ENCODE data around the gene MBOAT7.
A peak's percentile ranks its signal among the peaks of the same experiment; 100 is the strongest.
"Not testable (repeated sequence)": the region's sequence is repeated elsewhere in the genome, so short reads cannot be mapped to it uniquely, and the experiment has no call there.

MBOAT7 gene, protein sequence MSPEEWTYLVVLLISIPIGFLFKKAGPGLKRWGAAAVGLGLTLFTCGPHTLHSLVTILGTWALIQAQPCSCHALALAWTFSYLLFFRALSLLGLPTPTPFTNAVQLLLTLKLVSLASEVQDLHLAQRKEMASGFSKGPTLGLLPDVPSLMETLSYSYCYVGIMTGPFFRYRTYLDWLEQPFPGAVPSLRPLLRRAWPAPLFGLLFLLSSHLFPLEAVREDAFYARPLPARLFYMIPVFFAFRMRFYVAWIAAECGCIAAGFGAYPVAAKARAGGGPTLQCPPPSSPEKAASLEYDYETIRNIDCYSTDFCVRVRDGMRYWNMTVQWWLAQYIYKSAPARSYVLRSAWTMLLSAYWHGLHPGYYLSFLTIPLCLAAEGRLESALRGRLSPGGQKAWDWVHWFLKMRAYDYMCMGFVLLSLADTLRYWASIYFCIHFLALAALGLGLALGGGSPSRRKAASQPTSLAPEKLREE

GRCh38 chr19:54189145-54189734, at the start of gene MBOAT7:
Gene MBOAT7, minus strand, starts transcription at chr19:54189580. Its CDS starts 1,072 bp downstream, at chr19:54188508.
- TF ChIP-seq CTCF (IDR thresholded peaks at IDR 0.05) = no peak
- Histone ChIP-seq H3K4me3 (peak within 1 kb of the TSS; percentile 94), H3K27ac (peak within 1 kb of the TSS; percentile 95 to 99)
- no peak for DNase-seq (ENCODE audit: low spot score)

DNA sequence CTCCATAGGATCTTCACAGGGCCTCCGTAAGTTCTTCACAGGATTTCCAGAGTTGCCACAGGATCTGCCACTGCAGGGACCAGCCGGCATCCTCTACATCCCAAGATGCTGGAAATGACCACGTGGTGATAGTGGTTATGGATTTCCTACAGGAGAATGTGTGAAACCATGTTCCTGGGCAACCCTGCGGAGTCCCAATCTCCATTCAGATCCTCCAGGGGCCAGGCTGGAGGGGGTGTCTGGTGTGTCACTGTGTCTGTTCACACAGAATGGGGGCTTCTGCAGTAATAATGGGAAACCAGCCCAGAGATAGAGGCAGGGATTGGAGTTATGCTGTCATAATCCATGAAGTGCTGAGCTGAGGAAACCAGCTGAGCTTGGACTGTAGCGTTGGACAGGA, 44.6 kb upstream of the MBOAT7 start:
- peak; percentile 36 for DNase-seq (ENCODE audit: low spot score)
- Histone ChIP-seq H3K4me3 (no peak overlapping the region), H3K27ac (no peak overlapping the region)
- no peak for TF ChIP-seq CTCF (IDR thresholded peaks at IDR 0.05)

DNA sequence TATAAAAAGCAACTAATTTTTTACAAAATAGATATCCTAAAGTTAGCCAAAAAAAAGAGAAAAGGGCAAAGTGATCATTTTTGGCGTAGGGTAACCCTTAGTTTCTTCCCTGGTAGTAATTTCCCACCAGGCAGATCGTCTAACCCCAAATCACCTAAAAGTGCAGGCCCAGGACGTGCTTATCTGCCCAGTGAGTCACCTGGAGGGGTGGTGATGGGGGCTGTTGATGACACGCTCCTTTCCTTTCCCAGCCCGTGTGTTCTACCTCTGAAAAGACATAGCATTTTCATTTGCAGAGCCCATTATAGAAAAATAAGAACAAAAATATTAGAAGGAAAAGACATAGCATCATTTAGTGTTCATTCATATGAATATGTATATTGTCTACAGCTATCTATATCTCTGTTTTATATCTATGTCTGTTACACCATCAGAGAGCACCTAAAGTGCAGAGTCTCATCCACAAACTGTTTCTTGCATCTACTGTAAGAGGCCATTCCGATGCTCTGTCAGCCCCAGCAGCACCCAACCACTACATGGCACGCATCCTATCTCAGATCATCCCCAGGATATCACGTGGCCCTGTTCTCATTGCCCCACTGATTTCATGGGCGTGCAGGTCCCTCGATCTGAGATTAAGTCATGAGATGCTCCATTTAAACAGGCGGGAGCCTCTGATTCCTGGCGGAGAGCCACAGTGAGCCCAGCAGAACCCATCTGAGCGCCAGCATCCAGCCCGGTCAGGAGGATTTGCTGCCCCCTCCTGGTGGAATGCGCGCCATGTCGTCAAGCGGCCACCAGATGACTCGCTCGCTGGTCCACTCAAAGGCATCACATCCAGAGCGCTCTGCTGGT, 41.9 kb upstream of the MBOAT7 start:
- TF ChIP-seq CTCF (IDR thresholded peaks at IDR 0.05) = peak; percentile 68
- Histone ChIP-seq H3K4me3 (no peak overlapping the region), H3K27ac (no peak overlapping the region)
- peak; percentile 82 for DNase-seq (ENCODE audit: low spot score)

DNA sequence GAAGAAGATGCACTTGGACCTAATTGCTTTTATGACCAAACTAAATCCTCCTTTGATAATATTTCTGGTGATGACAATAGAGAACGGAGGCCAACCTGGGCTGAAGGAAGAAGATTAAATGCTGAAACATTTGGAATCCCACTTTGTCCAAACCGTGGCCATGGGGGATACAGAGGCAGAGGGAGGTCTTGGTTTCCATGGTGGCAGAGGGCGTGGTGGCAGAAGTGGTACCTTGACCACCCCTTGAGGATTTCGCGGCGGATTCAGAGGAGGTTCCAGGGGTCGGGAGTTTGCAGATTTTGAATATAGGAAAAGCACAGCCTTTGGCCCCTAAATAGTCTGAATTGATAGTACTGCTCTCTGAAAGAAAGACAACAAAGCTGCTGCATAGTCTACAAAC, 40.7 kb upstream of the MBOAT7 start:
- TF ChIP-seq CTCF (IDR thresholded peaks at IDR 0.05) = no peak

DNA sequence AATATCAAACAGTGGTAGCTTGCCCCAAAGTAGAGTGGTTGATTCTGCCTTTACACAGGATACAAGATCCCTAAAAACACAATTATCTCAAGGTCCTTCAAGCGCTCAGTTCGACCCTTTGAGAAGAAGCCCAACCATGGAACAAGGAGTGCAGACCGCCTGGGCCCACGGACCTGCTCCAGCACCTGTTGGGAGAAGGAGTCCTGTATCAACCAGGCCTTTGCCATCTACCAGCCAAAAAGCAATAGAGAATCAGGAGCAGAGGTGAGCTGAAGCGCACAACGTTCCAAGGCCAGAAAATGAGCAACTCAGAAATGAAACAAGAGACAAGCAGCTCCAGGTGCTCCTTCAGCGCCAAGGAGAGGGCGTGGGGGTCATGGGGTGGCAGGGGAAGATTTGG, 39.8 kb upstream of the MBOAT7 start:
- Histone ChIP-seq H3K27ac (no peak overlapping the region), H3K4me3 (no peak overlapping the region)
- TF ChIP-seq CTCF (IDR thresholded peaks at IDR 0.05) = no peak
- DNase-seq (ENCODE audit: low spot score) = peak; percentile 31

More for the DNA sequence above, 40.7 kb upstream of the MBOAT7 start:
- Histone ChIP-seq H3K4me3 (no peak overlapping the region), H3K27ac (no peak overlapping the region)
- peak; percentile 33 for DNase-seq (ENCODE audit: low spot score)

GRCh38 chr19:54224619-54225018, 35.2 kb upstream of the MBOAT7 start:
- not testable (repeated sequence) for H3K4me3 ChIP-seq, H3K27ac ChIP-seq
- peak; percentile 16 for DNase-seq (ENCODE audit: low spot score)

GRCh38 chr19:54223937-54224281, 34.5 kb upstream of the MBOAT7 start:
- H3K27ac ChIP-seq, H3K4me3 ChIP-seq: not testable (repeated sequence)

GRCh38 chr19:54223277-54223936, 34.0 kb upstream of the MBOAT7 start:
- peak overlapping the region in 1 of 2 donors; percentile 68 for H3K27ac ChIP-seq

More at GRCh38 chr19:54223937-54224281, 34.5 kb upstream of the MBOAT7 start:
- peak; percentile 46 for DNase-seq (ENCODE audit: low spot score)

DNA sequence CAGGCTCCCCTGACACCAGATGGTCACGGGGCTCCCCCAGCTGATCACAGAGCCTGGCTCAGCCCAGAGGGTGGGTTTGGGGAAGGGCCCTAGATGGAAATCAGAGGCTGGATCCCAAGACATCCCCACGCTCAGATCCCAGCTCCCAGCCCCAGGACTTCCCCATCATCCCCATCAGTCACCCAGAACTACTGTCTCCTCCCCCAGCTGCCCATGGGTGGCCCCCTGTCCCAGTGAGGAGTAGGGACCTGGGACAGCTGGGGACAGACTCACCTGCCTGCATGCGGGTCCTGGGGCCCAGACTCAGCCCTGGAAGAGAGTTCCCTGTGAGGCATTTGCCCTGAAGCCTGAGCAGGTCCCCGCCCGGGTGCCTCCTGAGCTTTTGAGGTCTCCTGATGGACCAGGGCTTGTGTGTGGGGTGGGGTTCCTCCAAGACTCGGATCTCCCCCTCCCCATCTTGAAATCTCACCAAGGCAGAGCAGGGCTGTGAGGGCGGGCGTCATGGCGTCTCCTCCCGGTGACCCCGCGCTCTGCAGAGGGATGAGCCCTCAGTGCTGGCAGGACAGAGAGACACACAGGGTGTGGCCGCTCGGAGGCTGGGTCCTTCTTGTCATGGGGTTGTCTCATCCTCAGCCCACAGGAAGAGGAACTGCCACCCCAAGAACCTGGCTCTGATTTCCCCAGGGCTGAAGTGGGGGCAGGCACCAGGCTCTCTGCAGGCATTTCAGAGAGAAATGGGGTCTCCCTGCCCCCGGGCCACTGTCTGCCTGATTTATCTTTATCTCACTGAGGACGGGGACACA, 33.3 kb upstream of the MBOAT7 start, which contains the start of gene LILRB3:
LILRB3 (minus strand) TSS at position 534 of the 803 bp plus-strand sequence; CDS start at position 503, 31 bp downstream.
- DNase-seq (ENCODE audit: low spot score) = peak; percentile 78
- Histone ChIP-seq H3K27ac (peak within 1 kb of the TSS in 1 of 2 donors; percentile 68), H3K4me3 (peak within 1 kb of the TSS; percentile 60)

More at GRCh38 chr19:54223277-54223936, 34.0 kb upstream of the MBOAT7 start:
- H3K4me3 ChIP-seq = not testable (repeated sequence)
- DNase-seq (ENCODE audit: low spot score) = peak; percentile 75

- peak; percentile 60 for DNase-seq (ENCODE audit: low spot score)
- not testable (repeated sequence) for H3K4me3 ChIP-seq, H3K27ac ChIP-seq
Measured at GRCh38 chr19:54221947-54222346, 32.6 kb upstream of the MBOAT7 start.

- H3K4me3 ChIP-seq, H3K27ac ChIP-seq: not testable (repeated sequence)
- peak; percentile 54 for DNase-seq (ENCODE audit: low spot score)
Measured at GRCh38 chr19:54219702-54220101, 30.3 kb upstream of the MBOAT7 start.

Measured in coronary artery (tissue), 2 donors.